ENCODE measurements around the gene CCDC24.

The CCDC24 gene

GRCh38 chr1:44036409-44037139 is 45.2 kb downstream of the CCDC24 start:
- Histone ChIP-seq H3K4me1 (ENCODE audit: control insufficient read depth, insufficient read depth, low read length) (peaks cover 27% of the 10 kb centered on the region), H3K4me3 (ENCODE audit: low read length) (no peak overlapping the region), H3K27me3 (ENCODE audit: control insufficient read depth, insufficient read depth, low read length) (no peaks in the 10 kb centered on the region), H3K36me3 (ENCODE audit: control insufficient read depth, insufficient read depth, low read length) (no peaks in the 10 kb centered on the region), H3K27ac (ENCODE audit: low read depth, low read length) (peak overlapping the region; percentile 70), H3K9ac (ENCODE audit: low read length) (no peak overlapping the region)

- Histone ChIP-seq H3K27me3 (ENCODE audit: control insufficient read depth, insufficient read depth, low read length) (no peaks in the 10 kb centered on the region), H3K27ac (ENCODE audit: low read depth, low read length) (no peak overlapping the region), H3K4me1 (ENCODE audit: control insufficient read depth, insufficient read depth, low read length) (peaks cover 24% of the 10 kb centered on the region), H3K4me3 (ENCODE audit: low read length) (no peak overlapping the region), H3K9ac (ENCODE audit: low read length) (no peak overlapping the region), H3K36me3 (ENCODE audit: control insufficient read depth, insufficient read depth, low read length) (no peaks in the 10 kb centered on the region)
Observed at GRCh38 chr1:44037154-44037553, 45.8 kb downstream of the CCDC24 start.

- no peak overlapping the region for H3K27ac ChIP-seq (ENCODE audit: low read depth, low read length)
- no peaks in the 10 kb centered on the region for H3K36me3 ChIP-seq (ENCODE audit: control insufficient read depth, insufficient read depth, low read length)
- peaks cover 18% of the 10 kb centered on the region for H3K4me1 ChIP-seq (ENCODE audit: control insufficient read depth, insufficient read depth, low read length)
- no peak overlapping the region for H3K9ac ChIP-seq (ENCODE audit: low read length)
- no peaks in the 10 kb centered on the region for H3K27me3 ChIP-seq (ENCODE audit: control insufficient read depth, insufficient read depth, low read length)
- H3K4me3 ChIP-seq (ENCODE audit: low read length): no peak overlapping the region
Observed at GRCh38 chr1:44038876-44039657, 47.7 kb downstream of the CCDC24 start.

GRCh38 chr1:44040418-44040817 is 49.0 kb downstream of the CCDC24 start:
- no peak overlapping the region for H3K4me3 ChIP-seq (ENCODE audit: low read length)
- peaks cover 12% of the 10 kb centered on the region for H3K4me1 ChIP-seq (ENCODE audit: control insufficient read depth, insufficient read depth, low read length)
- no peak overlapping the region for H3K27ac ChIP-seq (ENCODE audit: low read depth, low read length)

DNA sequence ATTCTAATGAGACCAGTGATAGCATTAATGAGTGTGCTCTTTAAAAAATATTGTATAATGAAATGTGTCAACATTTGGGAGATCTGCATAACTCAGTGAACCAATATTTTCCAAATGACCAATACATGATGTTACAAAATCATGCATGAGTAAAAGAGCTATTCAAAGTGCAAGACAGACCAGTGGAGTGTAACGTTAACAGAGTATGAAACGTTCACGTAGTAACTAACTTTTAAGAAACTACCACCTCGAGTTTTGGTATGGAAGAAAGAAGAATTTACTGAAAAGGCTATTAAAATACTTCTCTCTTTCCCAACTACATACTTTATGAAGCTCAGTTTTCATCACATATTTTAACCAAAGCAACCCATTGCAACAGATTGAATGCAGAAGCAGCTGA is 49.4 kb downstream of the CCDC24 start:
- Histone ChIP-seq H3K27ac (ENCODE audit: low read depth, low read length) (no peak overlapping the region), H3K9ac (ENCODE audit: low read length) (no peak overlapping the region), H3K4me1 (ENCODE audit: control insufficient read depth, insufficient read depth, low read length) (peaks cover 7% of the 10 kb centered on the region), H3K27me3 (ENCODE audit: control insufficient read depth, insufficient read depth, low read length) (no peaks in the 10 kb centered on the region), H3K36me3 (ENCODE audit: control insufficient read depth, insufficient read depth, low read length) (no peaks in the 10 kb centered on the region), H3K4me3 (ENCODE audit: low read length) (no peak overlapping the region)

More at GRCh38 chr1:44040418-44040817, 49.0 kb downstream of the CCDC24 start:
- Histone ChIP-seq H3K27me3 (ENCODE audit: control insufficient read depth, insufficient read depth, low read length) (no peaks in the 10 kb centered on the region), H3K36me3 (ENCODE audit: control insufficient read depth, insufficient read depth, low read length) (no peaks in the 10 kb centered on the region), H3K9ac (ENCODE audit: low read length) (no peak overlapping the region)

- Histone ChIP-seq H3K4me1 (ENCODE audit: control insufficient read depth, insufficient read depth, low read length) (no peaks in the 10 kb centered on the region), H3K27me3 (ENCODE audit: control insufficient read depth, insufficient read depth, low read length) (no peaks in the 10 kb centered on the region), H3K36me3 (ENCODE audit: control insufficient read depth, insufficient read depth, low read length) (no peaks in the 10 kb centered on the region), H3K9ac (ENCODE audit: low read length) (no peak overlapping the region), H3K27ac (ENCODE audit: low read depth, low read length) (no peak overlapping the region), H3K4me3 (ENCODE audit: low read length) (no peak overlapping the region)
Observed at GRCh38 chr1:44043176-44044070, 52.0 kb downstream of the CCDC24 start.

DNA sequence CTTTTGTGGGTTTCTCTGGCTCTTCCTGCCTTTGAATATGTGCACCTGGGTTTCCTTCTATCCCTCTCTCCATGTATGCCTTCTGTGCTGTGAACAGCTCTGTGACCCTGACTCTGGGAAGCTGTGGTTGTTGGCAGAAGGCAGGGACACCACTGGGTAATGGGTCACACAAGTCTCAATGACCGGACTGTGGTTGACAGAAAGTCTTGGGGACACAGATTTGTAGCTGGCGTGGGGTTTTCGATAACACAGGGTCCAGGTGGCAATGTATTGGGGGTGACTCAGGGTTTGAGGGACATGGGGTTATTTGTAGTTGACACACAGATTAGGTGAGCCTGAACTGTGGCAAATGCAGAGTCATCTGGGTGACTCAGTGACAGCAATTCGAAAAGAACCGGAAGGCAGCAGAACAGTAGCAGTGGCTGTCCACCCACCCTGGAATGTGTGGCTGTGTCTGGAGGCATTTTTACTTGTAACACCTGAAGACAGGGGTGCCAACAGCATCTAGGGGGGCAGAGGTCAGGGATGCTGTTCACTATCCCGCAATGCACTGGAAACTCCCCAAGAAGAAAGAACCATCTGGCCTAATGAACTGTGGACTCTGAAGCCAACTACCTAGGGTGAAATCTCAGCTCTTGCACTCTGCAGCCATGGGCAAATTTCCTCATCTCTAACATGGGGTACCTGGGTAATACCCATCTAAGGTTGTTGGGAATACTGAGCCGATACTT is 52.8 kb downstream of the CCDC24 start:
- no peaks in the 10 kb centered on the region for H3K36me3 ChIP-seq (ENCODE audit: control insufficient read depth, insufficient read depth, low read length)
- H3K4me3 ChIP-seq (ENCODE audit: low read length): no peak overlapping the region
- H3K4me1 ChIP-seq (ENCODE audit: control insufficient read depth, insufficient read depth, low read length): no peaks in the 10 kb centered on the region
- no peaks in the 10 kb centered on the region for H3K27me3 ChIP-seq (ENCODE audit: control insufficient read depth, insufficient read depth, low read length)
- no peak overlapping the region for H3K27ac ChIP-seq (ENCODE audit: low read depth, low read length)
- H3K9ac ChIP-seq (ENCODE audit: low read length): no peak overlapping the region

DNA sequence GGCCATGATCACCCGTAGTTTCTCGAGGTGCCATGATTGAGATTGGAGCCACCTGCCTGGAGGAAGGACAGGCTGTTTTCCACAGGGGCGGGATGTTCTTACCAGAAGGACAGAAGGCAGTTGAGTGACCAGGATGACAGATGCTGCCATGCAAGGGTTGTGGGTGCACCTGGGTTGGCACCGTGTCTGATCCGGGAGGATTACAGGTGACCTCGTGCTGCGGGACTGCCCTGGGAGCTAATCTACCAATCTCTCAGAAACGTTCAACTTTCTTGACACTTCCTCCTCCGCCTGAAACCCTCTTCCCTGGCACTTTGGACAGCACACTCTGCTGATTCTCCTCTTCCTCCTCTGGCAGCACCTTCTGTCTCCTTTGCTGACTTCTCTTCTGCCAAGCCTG is 53.7 kb downstream of the CCDC24 start:
- Histone ChIP-seq H3K27me3 (ENCODE audit: control insufficient read depth, insufficient read depth, low read length) (no peaks in the 10 kb centered on the region), H3K4me1 (ENCODE audit: control insufficient read depth, insufficient read depth, low read length) (no peaks in the 10 kb centered on the region), H3K36me3 (ENCODE audit: control insufficient read depth, insufficient read depth, low read length) (no peaks in the 10 kb centered on the region), H3K9ac (ENCODE audit: low read length) (no peak overlapping the region), H3K4me3 (ENCODE audit: low read length) (no peak overlapping the region), H3K27ac (ENCODE audit: low read depth, low read length) (no peak overlapping the region)

Data from rectal smooth muscle tissue (tissue), 1 donor.